HepG2 (cell line): ENCODE data around the gene PDZD7.

Experiments used
- CENPBD1 ChIP-seq: sonication (generic); formaldehyde crosslinking; IDR thresholded peaks from 2 replicates; pipeline ENCODE4 v1.8.0; 2022; ENCODE audit warnings: missing genetic modification reagents, low read depth, mild to moderate bottlenecking, borderline replicate concordance
- CHD2 ChIP-seq: IDR thresholded peaks from 2 replicates; pipeline ENCODE4 v1.6.1; 2011; ENCODE audit warnings: low read depth, low read length, improper control_type of control experiment
- KDM1A ChIP-seq: IDR thresholded peaks from 2 replicates; pipeline ENCODE4 v1.6.1; 2016; ENCODE audit warnings: missing compliant biosample characterization
- MLX ChIP-seq: IDR thresholded peaks from 2 replicates; pipeline ENCODE4 v1.6.1; 2016
- NFAT5 ChIP-seq: sonication (generic); formaldehyde crosslinking; IDR thresholded peaks from 2 replicates; pipeline ENCODE4 v1.4.0; 2020; ENCODE audit warnings: missing genetic modification reagents
- POLR2AphosphoS5 ChIP-seq: IDR thresholded peaks from 2 replicates; pipeline ENCODE4 v1.6.1; 2012; ENCODE audit warnings: low read depth, low read length
- U2AF2 ChIP-seq: fragments of 200-400 bp; formaldehyde crosslinking; IDR thresholded peaks from 2 replicates; pipeline ENCODE4 v1.6.1; 2017; ENCODE audit warnings: low read depth, mild to moderate bottlenecking, low read length
- ZNF549 ChIP-seq: sonication (generic); formaldehyde crosslinking; IDR thresholded peaks from 2 replicates; pipeline ENCODE4 v1.5.0; 2020; ENCODE audit warnings: missing genetic modification reagents
- TF ChIP-seq, protein P1 (sequence below): sonication (generic); formaldehyde crosslinking; IDR thresholded peaks from 2 replicates; pipeline ENCODE4 v1.8.0; 2022; ENCODE audit warnings: mild to moderate bottlenecking, missing genetic modification reagents; ENCODE audit not compliant: insufficient replicate concordance

DNA sequence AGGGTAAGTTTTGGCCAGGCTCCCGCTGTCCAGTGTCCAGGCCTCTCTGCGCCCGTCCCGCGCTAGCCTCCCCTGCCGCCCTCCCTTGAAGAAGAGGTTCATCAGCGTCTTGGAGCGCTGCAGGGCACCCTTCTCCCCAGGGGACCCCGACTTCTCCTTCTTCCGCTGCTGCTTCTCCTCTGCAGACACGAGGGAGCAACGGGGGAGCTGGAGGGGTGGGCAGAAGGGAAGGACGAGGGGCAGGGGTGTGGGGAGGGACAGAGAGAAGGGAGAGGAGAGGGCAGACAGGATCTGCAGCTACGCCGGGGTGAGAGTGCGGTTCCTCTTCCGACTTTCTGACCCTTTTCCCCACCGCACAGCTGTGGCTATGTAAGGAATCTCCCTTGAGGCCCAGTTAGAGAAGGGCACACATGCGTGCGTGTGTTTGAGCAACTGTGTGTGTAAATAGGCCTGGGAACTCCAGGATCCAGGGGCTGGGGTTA, 12.8 kb downstream of the PDZD7 start:
- no peak for TF ChIP-seq CENPBD1 (CRISPR knock-in tag)
- TF ChIP-seq U2AF2, result no peak
- TF ChIP-seq, protein P1, sequence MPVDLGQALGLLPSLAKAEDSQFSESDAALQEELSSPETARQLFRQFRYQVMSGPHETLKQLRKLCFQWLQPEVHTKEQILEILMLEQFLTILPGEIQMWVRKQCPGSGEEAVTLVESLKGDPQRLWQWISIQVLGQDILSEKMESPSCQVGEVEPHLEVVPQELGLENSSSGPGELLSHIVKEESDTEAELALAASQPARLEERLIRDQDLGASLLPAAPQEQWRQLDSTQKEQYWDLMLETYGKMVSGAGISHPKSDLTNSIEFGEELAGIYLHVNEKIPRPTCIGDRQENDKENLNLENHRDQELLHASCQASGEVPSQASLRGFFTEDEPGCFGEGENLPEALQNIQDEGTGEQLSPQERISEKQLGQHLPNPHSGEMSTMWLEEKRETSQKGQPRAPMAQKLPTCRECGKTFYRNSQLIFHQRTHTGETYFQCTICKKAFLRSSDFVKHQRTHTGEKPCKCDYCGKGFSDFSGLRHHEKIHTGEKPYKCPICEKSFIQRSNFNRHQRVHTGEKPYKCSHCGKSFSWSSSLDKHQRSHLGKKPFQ (CRISPR knock-in tag), result no peak
- TF ChIP-seq ZNF549, result no peak
- no peak for TF ChIP-seq CHD2
- TF ChIP-seq POLR2AphosphoS5, result no peak
- no peak for TF ChIP-seq MLX (CRISPR knock-in tag)
- TF ChIP-seq KDM1A, result no peak
- no peak for TF ChIP-seq NFAT5 (CRISPR knock-in tag)
